Sigmoid colon (tissue), 4 donors: ENCODE measurements around the gene RPP25L.

Source experiments
- CTCF ChIP-seq, 4 experiments: fragments of 450-650 bp in 3 of 4; fragments of 200-600 bp in 1 of 4; IDR thresholded peaks; one replicate each; pipeline ENCODE4 v1.5.1; 2016 to 2019; ENCODE audit warnings: antibody characterized with exemption in 4 of 4, mild to moderate bottlenecking in 3 of 4, moderate library complexity in 2 of 4
- POLR2AphosphoS5 ChIP-seq, 4 donors: sonication (generic); formaldehyde crosslinking; IDR thresholded peaks; one replicate each; pipeline ENCODE4 v1.6.1; 2017; ENCODE audit warnings: antibody characterized with exemption in 4 of 4

GRCh38 chr9:34648673-34649072 lies 36.8 kb upstream of the RPP25L start:
- no peak for TF ChIP-seq CTCF (IDR thresholded peaks at IDR 0.05)
- no peak for TF ChIP-seq POLR2AphosphoS5 (IDR thresholded peaks at IDR 0.05)
